ENCODE results near the gene LOC128125822.
"Not testable (repeated sequence)": the region's sequence is repeated elsewhere in the genome, so short reads cannot be mapped to it uniquely, and the experiment has no call there.

The LOC128125822 gene

GRCh38 chr6:63572044-63572746 lies at the start of gene LOC128125822, which contains the start of gene PTP4A1:
LOC128125822 (plus strand) TSS chr6:63572480.
PTP4A1 (plus strand) TSS chr6:63572480; CDS start chr6:63576881, 4,401 bp downstream.
- DNase-seq = peak; percentile 99

- not testable (repeated sequence) for DNase-seq
Measured at GRCh38 chr6:63522911-63523287, 49.4 kb upstream of the LOC128125822 start.

GRCh38 chr6:63523630-63524029 lies 48.6 kb upstream of the LOC128125822 start:
- no peak for DNase-seq

GRCh38 chr6:63525186-63525878 lies 46.9 kb upstream of the LOC128125822 start:
- DNase-seq = no peak

GRCh38 chr6:63526931-63527330 lies 45.3 kb upstream of the LOC128125822 start:
- DNase-seq = no peak

GRCh38 chr6:63527658-63528514 lies 44.4 kb upstream of the LOC128125822 start:
- no peak for DNase-seq

- DNase-seq = no peak
Measured at GRCh38 chr6:63529498-63529897, 42.8 kb upstream of the LOC128125822 start.

- DNase-seq = no peak
Measured at GRCh38 chr6:63530182-63530581, 42.1 kb upstream of the LOC128125822 start.

- no peak for DNase-seq
Measured at GRCh38 chr6:63530991-63531390, 41.3 kb upstream of the LOC128125822 start.

GRCh38 chr6:63533026-63533425 lies 39.3 kb upstream of the LOC128125822 start:
- no peak for DNase-seq

- DNase-seq = no peak
Measured at GRCh38 chr6:63533952-63534351, 38.3 kb upstream of the LOC128125822 start.

GRCh38 chr6:63537201-63537958 lies 34.9 kb upstream of the LOC128125822 start:
- no peak for DNase-seq

- no peak for DNase-seq
Measured at GRCh38 chr6:63537959-63538300, 34.4 kb upstream of the LOC128125822 start.

- DNase-seq = no peak
Measured at GRCh38 chr6:63538550-63538949, 33.7 kb upstream of the LOC128125822 start.

- DNase-seq = no peak
Measured at GRCh38 chr6:63543001-63543400, 29.3 kb upstream of the LOC128125822 start.

- no peak for DNase-seq
Measured at GRCh38 chr6:63543982-63544381, 28.3 kb upstream of the LOC128125822 start.

- DNase-seq = no peak
Measured at GRCh38 chr6:63546236-63546635, 26.0 kb upstream of the LOC128125822 start.

- no peak for DNase-seq
Measured at GRCh38 chr6:63546697-63547096, 25.6 kb upstream of the LOC128125822 start.

- no peak for DNase-seq
Measured at GRCh38 chr6:63549076-63549475, 23.2 kb upstream of the LOC128125822 start.

GRCh38 chr6:63553208-63553607 lies 19.1 kb upstream of the LOC128125822 start:
- DNase-seq = no peak

- no peak for DNase-seq
Measured at GRCh38 chr6:63553900-63554299, 18.4 kb upstream of the LOC128125822 start.

GRCh38 chr6:63554782-63555181 lies 17.5 kb upstream of the LOC128125822 start:
- no peak for DNase-seq

GRCh38 chr6:63556369-63556768 lies 15.9 kb upstream of the LOC128125822 start:
- no peak for DNase-seq

All from suppressor macrophage treated with lipopolysaccharide for 1 hour (primary cell).